A549 (cell line): ENCODE results near the gene PRSS57.

ENCODE experiments used
- CEBPB ChIP-seq, 2 experiments: fragments of >200 bp in 1 of 2; sonication (Bioruptor Twin) in 1 of 2; formaldehyde crosslinking in 1 of 2; IDR thresholded peaks; 2 replicates each; pipeline ENCODE4 v1.6.1; 2012 to 2016
- FOSL2 ChIP-seq, 2 experiments: fragments of 450-650 bp in 1 of 2; fragments of >200 bp in 1 of 2; sonication (Bioruptor Twin) in 1 of 2; formaldehyde crosslinking; IDR thresholded peaks; 2 replicates each; pipeline versions ENCODE4 v1.5.0 to v1.6.1; 2016 to 2020; ENCODE audit warnings: mild to moderate bottlenecking in 1 of 2, moderate library complexity in 1 of 2
- HDAC2 ChIP-seq: fragments of 200-600 bp; sonication (generic); IDR thresholded peaks from 2 replicates; pipeline ENCODE4 v1.6.1; 2016
- JUN ChIP-seq, 2 experiments: fragments of >200 bp; sonication (Bioruptor Twin); formaldehyde crosslinking; IDR thresholded peaks; 2 replicates in 1 of 2; 3 replicates in 1 of 2; pipeline ENCODE4 v1.6.1; 2016 to 2017
- MAX ChIP-seq: IDR thresholded peaks from 2 replicates; pipeline ENCODE4 v1.6.1; 2012
- MAZ ChIP-seq: fragments of 150-350 bp; IDR thresholded peaks from 2 replicates; pipeline ENCODE4 v1.6.1; 2014; ENCODE audit warnings: antibody characterized with exemption, low read depth, low read length, borderline replicate concordance
- NR3C1 ChIP-seq: fragments of >200 bp; sonication (Bioruptor Twin); formaldehyde crosslinking; IDR thresholded peaks from 3 replicates; pipeline ENCODE4 v1.6.1; 2017
- POLR2A ChIP-seq: IDR thresholded peaks from 2 replicates; pipeline ENCODE4 v1.6.1; 2012; ENCODE audit warnings: mild to moderate bottlenecking, low read length
- RFX5 ChIP-seq: fragments of 450-650 bp; IDR thresholded peaks from 2 replicates; pipeline ENCODE4 v1.7.1; 2014; ENCODE audit warnings: antibody characterized with exemption, mild to moderate bottlenecking, moderate library complexity
- SMC3 ChIP-seq: fragments of >200 bp; sonication (Bioruptor Twin); formaldehyde crosslinking; IDR thresholded peaks from 3 replicates; pipeline ENCODE4 v1.6.1; 2018; ENCODE audit warnings: inconsistent platforms
- ZFP36 ChIP-seq: fragments of 450-650 bp; IDR thresholded peaks from 2 replicates; pipeline ENCODE4 v1.6.1; 2014; ENCODE audit warnings: borderline replicate concordance; ENCODE audit not compliant: partially characterized antibody
- TF ChIP-seq, protein P1 (sequence below): fragments of >200 bp; sonication (Bioruptor Twin); formaldehyde crosslinking; IDR thresholded peaks from 3 replicates; pipeline ENCODE4 v1.5.1; 2016
- TF ChIP-seq, protein P2 (sequence below): fragments of 200-600 bp; sonication (generic); IDR thresholded peaks from 2 replicates; pipeline ENCODE4 v1.6.1; 2016; ENCODE audit warnings: antibody characterized with exemption, mild to moderate bottlenecking, moderate library complexity

GRCh38 chr19:682678-683320, 12.5 kb downstream of the PRSS57 start:
- TF ChIP-seq, protein P1, sequence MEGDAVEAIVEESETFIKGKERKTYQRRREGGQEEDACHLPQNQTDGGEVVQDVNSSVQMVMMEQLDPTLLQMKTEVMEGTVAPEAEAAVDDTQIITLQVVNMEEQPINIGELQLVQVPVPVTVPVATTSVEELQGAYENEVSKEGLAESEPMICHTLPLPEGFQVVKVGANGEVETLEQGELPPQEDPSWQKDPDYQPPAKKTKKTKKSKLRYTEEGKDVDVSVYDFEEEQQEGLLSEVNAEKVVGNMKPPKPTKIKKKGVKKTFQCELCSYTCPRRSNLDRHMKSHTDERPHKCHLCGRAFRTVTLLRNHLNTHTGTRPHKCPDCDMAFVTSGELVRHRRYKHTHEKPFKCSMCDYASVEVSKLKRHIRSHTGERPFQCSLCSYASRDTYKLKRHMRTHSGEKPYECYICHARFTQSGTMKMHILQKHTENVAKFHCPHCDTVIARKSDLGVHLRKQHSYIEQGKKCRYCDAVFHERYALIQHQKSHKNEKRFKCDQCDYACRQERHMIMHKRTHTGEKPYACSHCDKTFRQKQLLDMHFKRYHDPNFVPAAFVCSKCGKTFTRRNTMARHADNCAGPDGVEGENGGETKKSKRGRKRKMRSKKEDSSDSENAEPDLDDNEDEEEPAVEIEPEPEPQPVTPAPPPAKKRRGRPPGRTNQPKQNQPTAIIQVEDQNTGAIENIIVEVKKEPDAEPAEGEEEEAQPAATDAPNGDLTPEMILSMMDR: no peak
- TF ChIP-seq RFX5 (no peak), SMC3 (no peak), ZFP36 (no peak), HDAC2 (no peak), CEBPB (IDR thresholded peaks at IDR 0.05) (no peak), POLR2A (no peak), MAX (no peak), MAZ (no peak), JUN (IDR thresholded peaks at IDR 0.05) (no peak; a peak in 1 of 5 replicates), NR3C1 (no peak), FOSL2 (IDR thresholded peaks at IDR 0.05) (no peak), FOSL2 (CRISPR knock-in tag; IDR thresholded peaks at IDR 0.05) (no peak)
- TF ChIP-seq, protein P2, sequence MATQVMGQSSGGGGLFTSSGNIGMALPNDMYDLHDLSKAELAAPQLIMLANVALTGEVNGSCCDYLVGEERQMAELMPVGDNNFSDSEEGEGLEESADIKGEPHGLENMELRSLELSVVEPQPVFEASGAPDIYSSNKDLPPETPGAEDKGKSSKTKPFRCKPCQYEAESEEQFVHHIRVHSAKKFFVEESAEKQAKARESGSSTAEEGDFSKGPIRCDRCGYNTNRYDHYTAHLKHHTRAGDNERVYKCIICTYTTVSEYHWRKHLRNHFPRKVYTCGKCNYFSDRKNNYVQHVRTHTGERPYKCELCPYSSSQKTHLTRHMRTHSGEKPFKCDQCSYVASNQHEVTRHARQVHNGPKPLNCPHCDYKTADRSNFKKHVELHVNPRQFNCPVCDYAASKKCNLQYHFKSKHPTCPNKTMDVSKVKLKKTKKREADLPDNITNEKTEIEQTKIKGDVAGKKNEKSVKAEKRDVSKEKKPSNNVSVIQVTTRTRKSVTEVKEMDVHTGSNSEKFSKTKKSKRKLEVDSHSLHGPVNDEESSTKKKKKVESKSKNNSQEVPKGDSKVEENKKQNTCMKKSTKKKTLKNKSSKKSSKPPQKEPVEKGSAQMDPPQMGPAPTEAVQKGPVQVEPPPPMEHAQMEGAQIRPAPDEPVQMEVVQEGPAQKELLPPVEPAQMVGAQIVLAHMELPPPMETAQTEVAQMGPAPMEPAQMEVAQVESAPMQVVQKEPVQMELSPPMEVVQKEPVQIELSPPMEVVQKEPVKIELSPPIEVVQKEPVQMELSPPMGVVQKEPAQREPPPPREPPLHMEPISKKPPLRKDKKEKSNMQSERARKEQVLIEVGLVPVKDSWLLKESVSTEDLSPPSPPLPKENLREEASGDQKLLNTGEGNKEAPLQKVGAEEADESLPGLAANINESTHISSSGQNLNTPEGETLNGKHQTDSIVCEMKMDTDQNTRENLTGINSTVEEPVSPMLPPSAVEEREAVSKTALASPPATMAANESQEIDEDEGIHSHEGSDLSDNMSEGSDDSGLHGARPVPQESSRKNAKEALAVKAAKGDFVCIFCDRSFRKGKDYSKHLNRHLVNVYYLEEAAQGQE: no peak
